ENCODE results near the gene MED22.

DNA sequence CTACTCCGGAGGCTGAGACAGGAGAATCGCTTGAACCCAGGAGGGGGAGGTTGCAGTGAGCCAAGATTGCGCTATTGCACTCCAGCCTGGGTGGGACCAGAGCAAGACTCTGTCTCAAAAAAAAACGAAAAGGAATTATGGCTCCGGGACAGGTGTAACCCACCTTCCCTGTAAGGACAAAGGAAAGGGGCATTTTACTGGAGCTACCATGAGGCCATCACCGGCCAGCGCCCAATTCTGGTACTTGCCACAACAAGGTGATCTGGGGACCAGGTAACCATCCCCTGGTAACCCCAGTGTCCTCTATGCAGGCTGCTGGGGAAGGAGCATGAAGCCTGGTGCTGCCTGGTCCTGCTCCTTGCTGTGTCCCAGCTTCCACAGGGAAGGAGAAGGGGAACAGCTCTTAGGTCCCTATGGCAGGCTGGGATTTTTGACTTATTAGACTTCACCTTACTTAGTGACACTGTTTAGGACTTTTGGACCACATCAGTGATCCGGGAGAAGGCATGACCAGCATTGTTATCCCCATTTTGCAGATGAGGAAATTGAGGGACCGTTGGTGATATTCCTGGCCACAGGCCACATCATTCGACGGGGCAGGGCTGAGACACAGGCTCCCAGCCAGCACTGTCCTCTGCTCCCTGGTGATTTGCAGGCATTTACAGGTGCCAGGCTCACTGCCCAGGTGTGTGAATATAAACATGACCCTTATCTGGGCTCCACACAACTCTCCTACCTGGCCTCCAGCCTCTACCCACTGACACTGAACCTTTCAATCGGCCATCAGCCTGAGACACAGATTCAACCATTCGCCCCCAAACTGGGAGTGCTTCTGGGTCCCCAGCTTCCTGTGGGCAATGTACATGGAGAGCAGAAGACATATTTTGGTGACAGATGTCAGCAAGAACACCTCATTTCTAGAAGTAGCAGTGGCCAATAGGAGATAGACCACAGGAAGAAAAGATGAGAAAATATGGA, 46.4 kb downstream of the MED22 start:
- TF ChIP-seq, protein P1, sequence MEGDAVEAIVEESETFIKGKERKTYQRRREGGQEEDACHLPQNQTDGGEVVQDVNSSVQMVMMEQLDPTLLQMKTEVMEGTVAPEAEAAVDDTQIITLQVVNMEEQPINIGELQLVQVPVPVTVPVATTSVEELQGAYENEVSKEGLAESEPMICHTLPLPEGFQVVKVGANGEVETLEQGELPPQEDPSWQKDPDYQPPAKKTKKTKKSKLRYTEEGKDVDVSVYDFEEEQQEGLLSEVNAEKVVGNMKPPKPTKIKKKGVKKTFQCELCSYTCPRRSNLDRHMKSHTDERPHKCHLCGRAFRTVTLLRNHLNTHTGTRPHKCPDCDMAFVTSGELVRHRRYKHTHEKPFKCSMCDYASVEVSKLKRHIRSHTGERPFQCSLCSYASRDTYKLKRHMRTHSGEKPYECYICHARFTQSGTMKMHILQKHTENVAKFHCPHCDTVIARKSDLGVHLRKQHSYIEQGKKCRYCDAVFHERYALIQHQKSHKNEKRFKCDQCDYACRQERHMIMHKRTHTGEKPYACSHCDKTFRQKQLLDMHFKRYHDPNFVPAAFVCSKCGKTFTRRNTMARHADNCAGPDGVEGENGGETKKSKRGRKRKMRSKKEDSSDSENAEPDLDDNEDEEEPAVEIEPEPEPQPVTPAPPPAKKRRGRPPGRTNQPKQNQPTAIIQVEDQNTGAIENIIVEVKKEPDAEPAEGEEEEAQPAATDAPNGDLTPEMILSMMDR (IDR thresholded peaks at IDR 0.05): no peak
- TF ChIP-seq TCF7L2 (IDR thresholded peaks at IDR 0.05; ENCODE audit: low read depth, low read length) (no peak), POLR2AphosphoS5 (IDR thresholded peaks at IDR 0.05; ENCODE audit: low read depth, low read length) (no peak), SIN3A (IDR thresholded peaks at IDR 0.05; ENCODE audit: borderline replicate concordance, insufficient read depth, low read depth, low read length) (no peak)
- TF ChIP-seq, protein P2, sequence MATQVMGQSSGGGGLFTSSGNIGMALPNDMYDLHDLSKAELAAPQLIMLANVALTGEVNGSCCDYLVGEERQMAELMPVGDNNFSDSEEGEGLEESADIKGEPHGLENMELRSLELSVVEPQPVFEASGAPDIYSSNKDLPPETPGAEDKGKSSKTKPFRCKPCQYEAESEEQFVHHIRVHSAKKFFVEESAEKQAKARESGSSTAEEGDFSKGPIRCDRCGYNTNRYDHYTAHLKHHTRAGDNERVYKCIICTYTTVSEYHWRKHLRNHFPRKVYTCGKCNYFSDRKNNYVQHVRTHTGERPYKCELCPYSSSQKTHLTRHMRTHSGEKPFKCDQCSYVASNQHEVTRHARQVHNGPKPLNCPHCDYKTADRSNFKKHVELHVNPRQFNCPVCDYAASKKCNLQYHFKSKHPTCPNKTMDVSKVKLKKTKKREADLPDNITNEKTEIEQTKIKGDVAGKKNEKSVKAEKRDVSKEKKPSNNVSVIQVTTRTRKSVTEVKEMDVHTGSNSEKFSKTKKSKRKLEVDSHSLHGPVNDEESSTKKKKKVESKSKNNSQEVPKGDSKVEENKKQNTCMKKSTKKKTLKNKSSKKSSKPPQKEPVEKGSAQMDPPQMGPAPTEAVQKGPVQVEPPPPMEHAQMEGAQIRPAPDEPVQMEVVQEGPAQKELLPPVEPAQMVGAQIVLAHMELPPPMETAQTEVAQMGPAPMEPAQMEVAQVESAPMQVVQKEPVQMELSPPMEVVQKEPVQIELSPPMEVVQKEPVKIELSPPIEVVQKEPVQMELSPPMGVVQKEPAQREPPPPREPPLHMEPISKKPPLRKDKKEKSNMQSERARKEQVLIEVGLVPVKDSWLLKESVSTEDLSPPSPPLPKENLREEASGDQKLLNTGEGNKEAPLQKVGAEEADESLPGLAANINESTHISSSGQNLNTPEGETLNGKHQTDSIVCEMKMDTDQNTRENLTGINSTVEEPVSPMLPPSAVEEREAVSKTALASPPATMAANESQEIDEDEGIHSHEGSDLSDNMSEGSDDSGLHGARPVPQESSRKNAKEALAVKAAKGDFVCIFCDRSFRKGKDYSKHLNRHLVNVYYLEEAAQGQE (IDR thresholded peaks at IDR 0.05; ENCODE audit: insufficient read depth in 1 of 2, low read depth in 2 of 2, low read length in 1 of 2): no peak
